Retinal pigment epithelial cell (primary cell): ENCODE results near the gene ATP6V0A4.
"Not testable (repeated sequence)": the region's sequence is repeated elsewhere in the genome, so short reads cannot be mapped to it uniquely, and the experiment has no call there.

Source experiments
- DNase-seq: peaks from one replicate; pipeline ENCODE4 v3.0.0-alpha.2; 2010; ENCODE audit warnings: low read depth
- H3K4me3 ChIP-seq: 2 replicates; pipeline ENCODE4 v1.5.1; 2011; ENCODE audit warnings: mild to moderate bottlenecking, low read length, control low read depth, moderate library complexity
- CTCF ChIP-seq: conservative IDR thresholded peaks from 2 replicates; pipeline ENCODE4 v1.5.1; 2011; ENCODE audit warnings: low read depth, low read length, control low read depth, inconsistent platforms

The ATP6V0A4 gene

GRCh38 chr7:138745189-138745588 is 52.8 kb downstream of the ATP6V0A4 start:
- no peak overlapping the region for H3K4me3 ChIP-seq
- no peak for DNase-seq
- TF ChIP-seq CTCF = no peak

- TF ChIP-seq CTCF = no peak
- no peak overlapping the region for H3K4me3 ChIP-seq
- peak; percentile 55 for DNase-seq
Observed at GRCh38 chr7:138741453-138741735, 56.6 kb downstream of the ATP6V0A4 start.

- DNase-seq = no peak
- no peak overlapping the region for H3K4me3 ChIP-seq
- no peak for TF ChIP-seq CTCF
Observed at GRCh38 chr7:138739859-138740258, 58.1 kb downstream of the ATP6V0A4 start.

- H3K4me3 ChIP-seq = no peak overlapping the region
- TF ChIP-seq CTCF = peak; percentile 97
- DNase-seq = peak; percentile 58
Observed at GRCh38 chr7:138738551-138739335, 59.3 kb downstream of the ATP6V0A4 start.

GRCh38 chr7:138738114-138738513 is 59.9 kb downstream of the ATP6V0A4 start:
- no peak for TF ChIP-seq CTCF
- DNase-seq = no peak
- H3K4me3 ChIP-seq = no peak overlapping the region

- TF ChIP-seq CTCF = no peak
- H3K4me3 ChIP-seq = no peak overlapping the region
- DNase-seq = no peak
Observed at GRCh38 chr7:138735399-138735798, 62.6 kb downstream of the ATP6V0A4 start.

GRCh38 chr7:138731733-138732132 is 66.3 kb downstream of the ATP6V0A4 start:
- not testable (repeated sequence) for H3K4me3 ChIP-seq, DNase-seq
